ENCODE results near the gene UGT1A8.

The UGT1A8 gene

DNA sequence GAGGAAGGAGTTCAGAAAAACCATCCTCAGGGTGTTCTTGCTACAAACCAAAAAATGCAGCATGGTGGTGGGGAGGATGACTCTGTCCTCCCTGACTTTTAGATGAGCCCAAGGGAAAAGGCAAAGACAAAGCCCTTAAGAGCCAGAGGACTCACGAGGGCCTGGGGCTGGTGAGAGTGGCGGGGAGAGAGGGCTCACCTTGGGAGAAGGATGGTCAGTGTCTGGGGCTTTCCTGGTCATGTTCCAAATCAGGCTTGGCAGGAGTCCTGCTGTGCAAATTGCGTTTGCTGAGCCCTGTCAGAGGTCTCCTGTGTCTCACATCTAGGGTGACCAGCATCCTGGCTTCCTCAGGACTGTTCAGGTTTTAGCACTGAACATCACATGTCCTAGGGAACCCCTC is 147.3 kb downstream of the UGT1A8 start:
- DNase-seq (ENCODE audit: extremely low read depth, low read depth): no peak
- TF ChIP-seq, protein P1, sequence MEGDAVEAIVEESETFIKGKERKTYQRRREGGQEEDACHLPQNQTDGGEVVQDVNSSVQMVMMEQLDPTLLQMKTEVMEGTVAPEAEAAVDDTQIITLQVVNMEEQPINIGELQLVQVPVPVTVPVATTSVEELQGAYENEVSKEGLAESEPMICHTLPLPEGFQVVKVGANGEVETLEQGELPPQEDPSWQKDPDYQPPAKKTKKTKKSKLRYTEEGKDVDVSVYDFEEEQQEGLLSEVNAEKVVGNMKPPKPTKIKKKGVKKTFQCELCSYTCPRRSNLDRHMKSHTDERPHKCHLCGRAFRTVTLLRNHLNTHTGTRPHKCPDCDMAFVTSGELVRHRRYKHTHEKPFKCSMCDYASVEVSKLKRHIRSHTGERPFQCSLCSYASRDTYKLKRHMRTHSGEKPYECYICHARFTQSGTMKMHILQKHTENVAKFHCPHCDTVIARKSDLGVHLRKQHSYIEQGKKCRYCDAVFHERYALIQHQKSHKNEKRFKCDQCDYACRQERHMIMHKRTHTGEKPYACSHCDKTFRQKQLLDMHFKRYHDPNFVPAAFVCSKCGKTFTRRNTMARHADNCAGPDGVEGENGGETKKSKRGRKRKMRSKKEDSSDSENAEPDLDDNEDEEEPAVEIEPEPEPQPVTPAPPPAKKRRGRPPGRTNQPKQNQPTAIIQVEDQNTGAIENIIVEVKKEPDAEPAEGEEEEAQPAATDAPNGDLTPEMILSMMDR (IDR thresholded peaks at IDR 0.05; ENCODE audit: low read depth, low read length): no peak

DNA sequence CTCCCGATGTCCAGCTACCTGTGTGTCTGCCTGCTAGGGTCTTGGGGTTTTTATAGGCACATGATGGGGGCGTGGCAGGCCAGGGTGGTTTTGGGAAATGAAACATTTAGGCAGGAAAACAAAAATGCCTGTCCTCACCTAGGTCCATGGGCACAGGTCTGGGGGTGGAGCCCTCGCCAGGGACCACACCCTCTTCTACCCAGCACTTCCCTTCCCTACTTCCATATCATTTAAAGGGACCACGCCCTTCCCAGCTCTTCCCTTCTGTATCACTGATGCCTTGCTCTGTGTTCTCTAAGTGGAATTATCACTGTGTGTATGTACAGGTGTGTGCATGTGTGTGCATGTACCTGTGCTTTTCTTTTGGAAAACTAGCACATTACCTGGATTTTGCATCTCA is 149.0 kb downstream of the UGT1A8 start:
- DNase-seq (ENCODE audit: extremely low read depth, low read depth): no peak
- TF ChIP-seq, protein P1 (IDR thresholded peaks at IDR 0.05; ENCODE audit: low read depth, low read length): no peak

DNA sequence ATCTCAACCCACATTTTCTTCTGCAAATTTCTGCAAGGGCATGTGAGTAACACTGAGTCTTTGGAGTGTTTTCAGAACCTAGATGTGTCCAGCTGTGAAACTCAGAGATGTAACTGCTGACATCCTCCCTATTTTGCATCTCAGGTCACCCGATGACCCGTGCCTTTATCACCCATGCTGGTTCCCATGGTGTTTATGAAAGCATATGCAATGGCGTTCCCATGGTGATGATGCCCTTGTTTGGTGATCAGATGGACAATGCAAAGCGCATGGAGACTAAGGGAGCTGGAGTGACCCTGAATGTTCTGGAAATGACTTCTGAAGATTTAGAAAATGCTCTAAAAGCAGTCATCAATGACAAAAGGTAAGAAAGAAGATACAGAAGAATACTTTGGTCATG is 150.6 kb downstream of the UGT1A8 start:
- TF ChIP-seq, protein P1 (IDR thresholded peaks at IDR 0.05; ENCODE audit: low read depth, low read length): no peak
- no peak for DNase-seq (ENCODE audit: extremely low read depth, low read depth)

DNA sequence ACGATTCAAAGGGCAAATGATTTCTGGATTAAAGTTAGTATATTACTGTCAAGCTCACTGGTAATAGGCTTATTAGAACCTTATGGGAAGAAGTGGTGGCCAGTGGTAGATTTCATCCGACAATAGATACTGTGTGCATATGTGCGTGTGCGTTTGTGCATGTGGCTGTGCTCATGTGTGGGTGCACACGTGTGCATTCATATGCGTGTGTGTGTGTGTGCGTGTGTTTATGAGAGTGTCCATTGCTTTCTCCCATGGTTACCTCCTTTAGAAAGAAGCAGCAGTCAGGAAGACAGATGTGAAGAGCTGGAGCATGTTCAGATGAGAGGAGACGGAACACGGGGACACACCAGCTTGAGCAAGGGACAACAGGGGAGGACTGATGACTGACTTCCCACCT is 151.8 kb downstream of the UGT1A8 start:
- DNase-seq (ENCODE audit: extremely low read depth, low read depth): no peak
- TF ChIP-seq, protein P1 (IDR thresholded peaks at IDR 0.05; ENCODE audit: low read depth, low read length): no peak

- TF ChIP-seq, protein P1 (IDR thresholded peaks at IDR 0.05; ENCODE audit: low read depth, low read length): no peak
These were observed 154.7 kb downstream of the UGT1A8 start for GRCh38 chr2:233772153-233772552.

GRCh38 chr2:233772583-233772982 is 155.2 kb downstream of the UGT1A8 start:
- no peak for DNase-seq (ENCODE audit: extremely low read depth, low read depth)
- TF ChIP-seq, protein P1 (IDR thresholded peaks at IDR 0.05; ENCODE audit: low read depth, low read length): no peak

More at GRCh38 chr2:233772153-233772552, 154.7 kb downstream of the UGT1A8 start:
- no peak for DNase-seq (ENCODE audit: extremely low read depth, low read depth)

- TF ChIP-seq, protein P1 (IDR thresholded peaks at IDR 0.05; ENCODE audit: low read depth, low read length): no peak
These were observed 156.4 kb downstream of the UGT1A8 start for GRCh38 chr2:233773854-233774253.

More at GRCh38 chr2:233773854-233774253, 156.4 kb downstream of the UGT1A8 start:
- no peak for DNase-seq (ENCODE audit: extremely low read depth, low read depth)

Data from AG09319 (cell line).